Renal cortical epithelial cell (primary cell): ENCODE data around the gene COX11. TPM values are rescaled to one million over a fixed set of nuclear protein-coding genes. Genes with fewer than 3 reads are reported as not detected.

Experiments used
- total RNA-seq: library from RNA; depleted of rRNA; stranded (reverse); fragments of >200 nt; gene quantifications from 2 replicates; pipeline ENCODE4 v1.2.3, GENCODE V29; 2014

The COX11 gene
- total RNA-seq, 1 donor from 2014 or later, result 76.4 TPM

Other genes with a start within 250 kb of the COX11 start
- gene TOM1L1, start 67.8 kb downstream of the COX11 start, total RNA-seq, result 127 and 132 TPM in 2 replicates
- gene STXBP4, start 111 bp upstream of the COX11 start, total RNA-seq, result 14.4 and 72.5 TPM in 2 replicates